Astrocyte of the cerebellum (primary cell): ENCODE data around the gene CSF1R.

Experiments
- DNase-seq: peaks from one replicate; pipeline ENCODE4 v3.0.0-alpha.2; 2011; ENCODE audit warnings: low read depth
- H3K4me3 ChIP-seq: 2 replicates; pipeline ENCODE4 v1.5.1; 2011; ENCODE audit warnings: mild to moderate bottlenecking, low read depth, low read length, moderate library complexity
- CTCF ChIP-seq: IDR thresholded peaks from 2 replicates; pipeline ENCODE4 v1.5.1; 2012; ENCODE audit warnings: low read length, low read depth, moderate library complexity, mild to moderate bottlenecking; ENCODE audit errors: missing control alignments
- in situ Hi-C: cut with HindIII; loops from 2 replicates; pipeline ENCODE4 v1.10.0; 2017; ENCODE audit warnings: low sequenced_read_pairs

The CSF1R gene

GRCh38 chr5:150109921-150110320 lies 23.6 kb upstream of the CSF1R start:
- no peak for TF ChIP-seq CTCF
- H3K4me3 ChIP-seq = no peak overlapping the region
- in situ Hi-C loops = loop anchor here (5.0 kb wide), 2 partner anchors 38 to 83 kb away; no protein-coding TSS in a partner anchor
- DNase-seq = no peak

- no peak overlapping the region for H3K4me3 ChIP-seq
- no peak for TF ChIP-seq CTCF
- DNase-seq = no peak
- in situ Hi-C loops = loop anchor here (5.0 kb wide), 2 partner anchors 37 to 82 kb away; no protein-coding TSS in a partner anchor
These were observed 22.6 kb upstream of the CSF1R start for GRCh38 chr5:150108711-150109514.

- H3K4me3 ChIP-seq = no peak overlapping the region
- DNase-seq = no peak
- in situ Hi-C loops = loop anchor here (5.0 kb wide), 2 partner anchors 36 to 81 kb away; no protein-coding TSS in a partner anchor
- no peak for TF ChIP-seq CTCF
These were observed 21.6 kb upstream of the CSF1R start for GRCh38 chr5:150107909-150108447.

GRCh38 chr5:150106674-150107426 lies 20.5 kb upstream of the CSF1R start:
- H3K4me3 ChIP-seq = no peak overlapping the region
- in situ Hi-C loops = loop anchor here (5.0 kb wide), 2 partner anchors 35 to 80 kb away; no protein-coding TSS in a partner anchor
- no peak for DNase-seq
- TF ChIP-seq CTCF = no peak

GRCh38 chr5:150105928-150106615 lies 19.7 kb upstream of the CSF1R start:
- DNase-seq = no peak
- in situ Hi-C loops = loop anchor here (5.0 kb wide), 2 partner anchors 34 to 79 kb away; no protein-coding TSS in a partner anchor
- no peak for TF ChIP-seq CTCF
- no peak overlapping the region for H3K4me3 ChIP-seq

GRCh38 chr5:150104550-150104870 lies 18.2 kb upstream of the CSF1R start:
- in situ Hi-C loops = no loop called here
- no peak overlapping the region for H3K4me3 ChIP-seq
- DNase-seq = no peak
- no peak for TF ChIP-seq CTCF
